OCI-M2 (cell line): Measurements from ENCODE around the gene C1orf198.

Experiments used
- DNase-seq: peaks from one replicate; lab custom pipeline; 2025; ENCODE audit not compliant: unreplicated experiment; lab: John Stamatoyannopoulos, UW

The C1orf198 gene

GRCh38 chr1:230836793-230837192, 31.5 kb downstream of the C1orf198 start:
- no peak for DNase-seq

GRCh38 chr1:230836347-230836746, 32.0 kb downstream of the C1orf198 start:
- no peak for DNase-seq

- DNase-seq = no peak
These were observed 34.0 kb downstream of the C1orf198 start for GRCh38 chr1:230834292-230834691.

DNA sequence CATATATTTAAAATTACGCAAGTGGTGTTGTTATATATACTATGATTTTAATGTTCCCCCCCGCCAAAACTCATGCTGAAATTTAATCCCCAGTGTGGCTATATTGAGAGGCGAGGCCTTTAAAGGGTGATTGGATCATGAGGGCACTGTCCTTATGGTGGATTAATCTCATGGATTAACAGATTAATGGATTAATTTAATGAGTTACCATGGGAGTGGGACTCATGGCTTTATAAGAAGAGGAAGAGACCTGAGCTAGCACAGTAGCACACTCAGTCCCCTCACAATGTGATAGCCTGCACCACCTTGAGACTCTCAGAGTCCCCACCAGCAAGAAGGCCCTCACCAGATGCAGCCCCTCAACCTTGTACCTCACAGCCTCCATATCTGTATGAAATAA, 34.8 kb downstream of the C1orf198 start:
- no peak for DNase-seq

GRCh38 chr1:230832476-230832875, 35.8 kb downstream of the C1orf198 start:
- DNase-seq = no peak

DNA sequence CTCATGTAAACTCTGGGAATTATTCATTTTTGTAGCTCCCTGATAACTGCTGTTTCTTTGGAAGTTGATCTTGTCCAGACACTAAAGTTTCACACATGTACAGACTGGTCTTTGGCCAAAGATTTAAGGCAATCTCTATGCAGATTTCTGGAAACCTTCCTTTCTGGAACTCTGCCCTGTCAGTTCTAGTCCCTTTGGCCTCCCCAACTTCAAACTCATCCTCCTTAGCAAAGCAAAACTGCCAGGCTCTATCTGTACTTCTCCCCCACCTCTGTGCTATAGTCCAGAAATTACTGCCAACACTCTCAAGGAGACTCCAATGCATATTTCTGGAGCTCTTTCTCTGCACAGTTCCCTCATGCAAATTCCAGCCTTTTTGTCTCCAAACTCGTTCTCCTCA, 36.5 kb downstream of the C1orf198 start:
- no peak for DNase-seq

DNA sequence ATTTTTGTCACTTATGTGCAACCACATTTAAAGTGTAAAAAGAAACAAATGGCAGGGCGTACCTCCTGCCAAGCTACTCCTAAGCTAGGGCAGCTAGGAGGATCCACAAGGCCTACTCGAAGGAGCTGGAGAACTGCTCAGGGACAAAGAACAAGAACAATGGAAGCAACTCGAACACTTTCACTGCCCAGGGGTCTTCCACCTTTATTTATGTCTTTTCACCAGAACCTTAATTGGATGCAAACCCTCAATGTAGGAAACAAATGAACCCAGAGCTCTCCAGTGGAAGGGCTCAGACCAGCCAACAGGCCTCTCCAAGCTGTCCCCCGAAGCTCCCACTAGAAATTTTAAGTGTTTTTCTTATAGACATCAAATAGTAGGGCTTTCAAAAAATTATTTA, 39.9 kb downstream of the C1orf198 start:
- no peak for DNase-seq

- no peak for DNase-seq
These were observed 40.5 kb downstream of the C1orf198 start for GRCh38 chr1:230827801-230828200.

DNA sequence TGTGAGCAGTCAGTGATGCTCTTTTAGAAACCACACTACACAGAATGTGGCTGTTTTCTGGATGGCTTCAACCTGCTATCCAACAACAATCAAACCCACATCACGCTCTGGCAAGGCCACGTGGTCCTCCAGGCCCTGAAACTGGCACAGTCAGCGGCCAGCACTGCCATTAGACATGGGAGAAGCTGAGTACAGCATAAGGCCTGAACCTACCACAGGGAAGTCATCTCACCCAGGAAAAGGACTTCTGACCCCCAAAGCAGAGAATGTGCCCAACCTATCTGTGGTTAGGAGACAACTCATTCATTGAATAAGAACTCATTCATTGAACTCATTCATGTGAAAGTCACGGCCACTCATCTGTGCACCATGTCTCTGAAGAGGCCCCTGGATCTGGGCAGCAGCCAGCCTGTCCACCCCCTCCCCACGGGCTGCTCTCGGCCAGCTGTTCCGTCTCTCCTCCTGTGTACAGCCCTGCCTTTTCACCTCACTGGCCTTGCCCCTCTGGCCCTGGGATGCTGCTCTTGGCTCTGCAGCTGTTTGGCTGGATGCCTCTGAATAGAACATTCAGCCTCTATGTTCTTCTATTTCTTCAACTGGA, 41.1 kb downstream of the C1orf198 start:
- DNase-seq = no peak

DNA sequence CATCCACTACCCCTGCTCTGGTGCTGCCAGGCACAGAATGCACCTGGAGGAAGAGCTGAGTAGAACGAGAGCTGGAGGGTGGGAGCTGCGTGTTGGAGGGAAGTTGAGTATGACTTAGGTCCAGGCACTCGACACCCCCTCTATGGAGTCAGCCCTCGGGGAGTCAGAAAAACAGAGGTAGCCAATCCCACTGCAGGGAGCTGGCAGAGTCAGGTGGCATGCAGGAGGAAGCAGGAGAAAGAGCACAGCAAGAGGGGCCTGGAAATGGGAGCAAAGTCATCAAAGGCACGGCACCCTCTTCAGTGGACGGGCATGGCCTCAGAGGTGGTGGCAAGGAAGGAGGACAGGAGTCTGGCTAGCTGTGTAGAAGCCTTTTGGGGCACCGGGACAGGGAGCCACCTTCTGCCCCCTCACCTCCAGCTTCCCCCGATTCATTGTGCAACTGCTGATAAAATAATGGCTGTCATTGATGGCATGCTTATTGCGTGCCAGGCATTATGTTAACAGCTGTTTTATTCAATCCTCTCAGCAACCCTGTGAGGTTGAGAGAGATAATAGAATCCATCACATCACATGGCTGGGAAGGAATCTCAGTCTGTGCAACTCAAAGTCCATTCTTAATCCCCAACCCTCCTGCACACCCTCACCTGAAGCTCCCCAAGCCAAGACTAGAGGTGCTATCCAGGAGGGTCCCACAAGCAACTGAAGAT, 42.0 kb downstream of the C1orf198 start:
- DNase-seq = no peak

DNA sequence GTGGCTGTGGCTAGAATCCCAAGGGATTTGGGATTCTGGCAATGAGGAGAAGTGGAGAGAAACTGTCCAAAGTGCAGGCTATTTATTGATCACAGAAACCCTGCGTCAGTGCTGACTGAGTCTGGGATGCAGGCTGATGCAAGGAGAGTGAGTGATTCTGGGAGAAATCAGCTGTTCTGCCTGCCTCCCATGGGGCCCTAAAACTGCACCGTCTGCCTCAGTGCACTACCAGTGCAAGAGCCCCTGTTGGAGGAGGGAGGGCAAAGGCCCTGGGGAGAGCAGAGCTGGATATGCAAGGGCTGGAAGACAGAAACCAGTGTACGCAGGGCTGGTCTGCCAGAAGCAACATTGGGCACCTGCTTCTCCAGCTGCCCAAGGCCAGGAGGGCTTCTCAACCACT, 42.6 kb downstream of the C1orf198 start:
- DNase-seq = no peak

DNA sequence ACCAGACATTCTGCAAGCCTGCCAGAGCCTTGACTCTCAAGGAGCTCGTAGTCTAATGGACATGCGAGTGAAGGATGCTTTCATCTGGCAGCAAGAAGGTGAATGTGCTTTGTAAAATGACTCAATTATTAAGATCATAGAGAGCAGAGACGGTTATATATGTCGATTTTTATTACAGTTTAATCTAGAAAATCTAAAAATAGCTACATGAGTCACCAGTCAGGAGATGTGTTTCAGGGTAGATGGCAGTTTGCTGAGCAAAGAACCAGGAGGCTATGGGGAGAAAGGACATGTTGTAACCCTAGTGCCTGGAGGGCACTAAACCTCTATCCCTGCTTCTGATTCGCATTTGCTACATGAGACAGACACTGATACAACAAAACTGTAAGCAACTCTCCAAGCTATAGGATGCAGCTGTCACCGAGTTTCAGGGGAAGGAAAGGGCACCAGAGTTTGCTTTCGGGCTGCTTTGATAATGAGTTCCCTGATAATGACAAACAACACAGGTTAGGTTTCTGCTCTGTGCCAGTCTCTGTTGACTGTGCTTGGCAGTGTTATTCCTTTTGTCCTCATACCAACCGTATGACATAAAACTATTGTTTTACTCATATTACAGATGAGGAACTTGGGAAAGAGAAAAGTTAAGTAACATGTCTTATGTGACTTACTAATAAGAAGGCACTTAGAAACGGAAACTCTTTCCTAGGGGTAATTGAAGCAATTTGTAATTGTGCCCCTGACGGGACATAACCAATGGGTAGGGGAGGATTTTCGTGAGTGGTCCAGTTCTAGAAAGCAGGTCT, 43.2 kb downstream of the C1orf198 start:
- no peak for DNase-seq

DNA sequence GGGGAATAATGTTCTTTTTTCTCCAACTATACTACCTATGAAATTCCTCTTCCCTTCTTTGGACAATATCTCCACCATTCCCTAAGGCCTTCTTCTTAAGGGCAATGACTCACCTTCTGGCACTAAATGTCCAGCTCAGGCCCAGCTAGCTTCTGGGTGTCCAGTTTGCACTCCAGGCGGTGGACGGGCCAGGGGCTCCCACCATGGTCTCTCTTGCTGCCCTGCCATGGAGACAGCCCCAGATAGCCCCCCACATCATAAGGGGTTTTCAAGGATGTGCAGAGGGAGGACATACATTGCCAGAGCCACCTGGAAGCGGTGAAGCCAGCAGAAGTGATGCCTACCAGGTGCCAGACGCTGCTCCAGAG, 43.8 kb downstream of the C1orf198 start:
- DNase-seq = no peak

- no peak for DNase-seq
These were observed 44.4 kb downstream of the C1orf198 start for GRCh38 chr1:230823931-230824381.

DNA sequence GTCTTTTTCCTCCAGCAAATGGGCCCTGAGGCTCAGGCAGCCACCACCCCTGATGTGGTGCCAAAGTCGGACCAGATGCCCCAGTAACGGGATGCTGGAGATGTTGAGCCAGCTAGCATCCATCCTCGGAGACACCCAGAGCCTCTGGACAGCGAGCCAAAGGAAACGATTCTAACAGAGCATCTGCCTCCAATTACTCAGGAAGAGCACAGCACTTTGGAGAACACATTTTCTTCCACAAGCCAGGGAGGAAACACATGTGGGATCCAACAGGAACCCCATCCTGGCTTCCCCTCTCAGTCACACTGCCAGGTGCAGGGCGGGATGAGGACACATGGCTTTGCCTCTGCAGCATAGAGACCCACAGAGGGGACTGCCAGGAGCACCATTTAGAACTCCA, 44.9 kb downstream of the C1orf198 start:
- DNase-seq = no peak

DNA sequence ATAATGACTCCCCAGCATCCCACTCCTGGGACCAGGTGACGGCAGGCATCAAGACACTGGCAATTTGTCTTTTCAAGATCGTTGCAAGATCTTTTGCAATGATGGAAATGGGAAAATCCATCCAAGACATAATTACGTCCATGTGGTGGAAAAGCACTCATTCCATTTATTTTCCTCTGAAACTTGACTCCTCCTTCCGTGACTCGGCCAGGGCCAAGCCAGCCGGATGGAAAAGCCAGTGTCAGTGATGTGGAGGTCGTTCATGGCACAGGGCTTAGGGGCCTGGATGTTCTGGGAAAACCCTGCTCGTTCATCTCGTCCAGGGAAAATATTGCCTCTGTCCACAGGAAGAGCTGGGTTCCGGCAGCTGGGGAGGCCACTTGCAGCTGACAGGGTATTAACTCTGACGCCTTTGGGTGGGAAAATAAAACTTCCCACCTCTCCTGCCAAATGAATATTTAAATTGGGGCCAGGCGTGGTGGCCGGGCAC, 46.2 kb downstream of the C1orf198 start:
- DNase-seq = no peak

- DNase-seq = no peak
These were observed 47.0 kb downstream of the C1orf198 start for GRCh38 chr1:230821346-230821745.

- DNase-seq = no peak
These were observed 47.8 kb downstream of the C1orf198 start for GRCh38 chr1:230820568-230820967.

GRCh38 chr1:230819976-230820375, 48.3 kb downstream of the C1orf198 start:
- no peak for DNase-seq

DNA sequence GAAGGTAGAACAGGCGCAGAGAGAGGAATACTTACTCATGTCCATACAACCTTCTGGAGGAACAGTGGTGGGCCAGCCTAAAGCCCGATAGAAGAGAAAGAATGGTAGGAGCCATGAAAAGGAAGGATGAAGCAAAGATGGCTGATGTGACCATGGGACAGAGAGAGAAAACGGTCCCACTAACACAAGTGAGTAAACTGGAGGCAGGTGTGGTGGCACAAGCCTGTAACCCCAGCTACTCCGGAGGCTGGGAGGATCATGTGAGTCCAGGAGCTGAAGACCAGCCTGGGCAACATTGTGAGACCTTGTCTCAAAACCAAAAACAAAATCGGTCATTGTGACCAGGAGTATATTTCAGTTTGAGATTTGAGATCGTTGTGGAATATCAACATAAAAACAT, 49.4 kb downstream of the C1orf198 start:
- DNase-seq = no peak

GRCh38 chr1:230818367-230818766, 50.0 kb downstream of the C1orf198 start:
- DNase-seq = no peak

GRCh38 chr1:230816018-230816417, 52.3 kb downstream of the C1orf198 start:
- DNase-seq = no peak
